ENCODE data around the gene COL5A1.

- TF ChIP-seq CTCF (IDR thresholded peaks at IDR 0.05): no peak
- no peak for TF ChIP-seq POLR2A (IDR thresholded peaks at IDR 0.05)
Measured at GRCh38 chr9:134890155-134890495, 248.5 kb downstream of the COL5A1 start.

Measured in heart left ventricle (tissue), 13 donors.